Occipital lobe (tissue), 2 donors: Measurements from ENCODE around the gene DNAH11. TPM values are rescaled to one million over a fixed set of nuclear protein-coding genes. Genes with fewer than 3 reads are reported as not detected.
"Not testable (repeated sequence)": the region's sequence is repeated elsewhere in the genome, so short reads cannot be mapped to it uniquely, and the experiment has no call there.

ENCODE experiments used
- DNase-seq: peaks from one replicate; lab custom pipeline; 2025; lab: John Stamatoyannopoulos, UW
- total RNA-seq: library from RNA; depleted of rRNA; stranded (reverse); fragments of >200 nt; gene quantifications from one replicate; pipeline ENCODE4 v1.2.3, GENCODE V29; 2014

DNAH11 gene
- total RNA-seq, 1 donor from 2014 or later, result 1.1 TPM

DNA sequence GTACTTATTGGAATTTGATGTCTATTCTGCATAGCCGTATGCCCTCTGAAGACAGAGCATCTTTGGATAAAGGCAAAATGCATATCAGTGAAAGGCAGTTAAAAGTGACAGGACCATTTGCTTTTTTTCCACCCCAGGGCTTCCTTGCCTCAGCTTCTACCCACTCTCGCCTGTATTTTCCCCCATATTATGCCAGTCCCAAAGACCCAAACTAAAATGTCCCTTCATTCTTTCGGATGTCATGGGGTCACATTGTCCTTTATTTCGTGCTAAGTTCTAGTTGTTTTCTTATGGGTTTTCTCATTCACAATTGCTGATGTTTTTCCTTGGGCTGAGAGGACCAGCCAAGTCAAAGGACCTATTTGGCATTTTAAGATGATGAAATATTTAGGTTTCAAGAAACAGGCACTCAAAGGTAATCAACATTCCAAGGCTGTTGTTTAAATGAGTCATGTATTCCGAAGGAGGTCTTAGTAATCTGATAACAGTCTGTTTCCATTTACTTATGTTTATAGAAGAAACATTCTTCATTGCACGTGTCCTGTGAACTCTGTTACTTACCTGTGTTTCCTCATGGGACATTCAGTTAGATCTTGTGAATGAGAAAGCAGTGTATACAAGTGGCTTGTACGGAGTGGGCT is 74.1 kb downstream of the DNAH11 start:
- no peak for DNase-seq

DNA sequence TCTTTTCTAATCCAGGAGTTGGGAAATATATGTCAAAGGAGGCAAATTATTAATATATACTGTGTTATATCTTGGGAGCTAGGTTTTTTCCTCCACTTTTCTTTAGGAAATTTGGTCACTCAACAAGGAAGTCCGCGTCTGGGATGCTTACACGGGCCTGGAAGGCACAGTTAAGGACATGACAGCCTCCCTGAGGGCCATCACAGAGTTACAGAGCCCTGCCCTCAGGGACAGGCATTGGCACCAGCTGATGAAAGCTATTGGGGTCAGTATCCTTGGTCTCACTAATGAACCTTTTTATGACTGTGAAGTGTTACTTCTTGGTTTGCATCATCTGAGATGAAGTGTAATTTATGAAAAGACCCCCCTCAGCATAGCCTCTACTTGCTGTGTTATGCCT is 74.7 kb downstream of the DNAH11 start:
- DNase-seq, result no peak

DNA sequence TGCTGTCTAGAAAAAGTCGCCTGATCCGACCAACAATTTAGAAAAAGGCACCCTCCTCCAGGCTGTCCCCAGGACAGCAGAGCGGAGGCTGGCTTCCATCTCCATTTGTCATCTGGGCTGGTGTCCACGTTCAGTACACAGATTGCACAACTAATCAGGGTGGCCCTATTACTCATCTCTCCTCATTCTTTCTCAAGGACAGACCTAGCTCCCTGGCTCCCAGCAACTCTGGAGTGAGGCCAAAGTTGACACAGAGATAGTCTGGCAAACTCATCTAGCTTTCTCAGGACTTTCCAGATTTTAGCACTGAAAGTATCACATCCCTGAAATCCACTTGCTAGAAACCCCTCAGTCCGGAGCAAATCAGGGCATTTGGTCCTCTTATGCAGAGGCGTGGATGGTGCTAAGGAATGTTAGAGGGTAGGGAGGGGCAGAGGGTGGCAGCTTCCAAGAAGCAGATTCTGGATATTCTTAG is 75.1 kb downstream of the DNAH11 start:
- DNase-seq, result no peak

DNA sequence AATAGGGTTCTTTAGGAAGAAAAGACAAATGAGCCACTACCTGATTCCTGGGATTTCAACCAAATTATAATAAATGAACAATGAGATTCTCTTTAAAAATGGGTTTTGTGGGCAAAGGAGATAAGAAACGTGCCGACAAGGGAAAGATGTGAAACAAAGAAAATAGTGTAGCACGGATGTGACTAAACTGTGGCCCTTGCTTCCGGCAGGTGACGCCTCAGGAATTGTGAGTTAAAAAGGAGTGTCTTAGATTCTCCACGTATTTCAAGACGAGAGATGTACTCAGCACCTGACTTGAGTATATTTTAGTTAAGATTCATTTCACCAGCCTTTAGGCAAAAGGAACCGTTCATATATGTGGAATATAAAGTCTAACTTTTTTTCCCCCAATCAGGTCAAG is 75.9 kb downstream of the DNAH11 start:
- DNase-seq, result no peak

DNA sequence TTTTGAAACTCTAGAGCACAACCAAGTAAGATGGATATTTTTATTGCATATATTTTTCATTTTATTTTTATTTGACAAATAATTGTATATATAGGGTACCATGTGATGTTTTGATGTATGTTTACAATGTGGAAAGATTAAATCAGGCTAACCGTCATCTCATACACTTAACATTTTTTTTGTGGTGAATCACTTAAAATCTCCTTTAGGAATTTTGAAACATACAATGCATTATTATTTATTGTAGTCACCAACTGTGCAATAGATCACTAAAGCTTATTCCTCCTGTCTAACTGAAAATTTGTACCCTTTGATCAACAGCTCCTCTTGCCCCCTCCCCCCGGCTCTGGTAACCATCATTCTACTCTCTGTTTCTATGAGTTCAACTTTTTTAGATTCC is 77.2 kb downstream of the DNAH11 start:
- no peak for DNase-seq

DNA sequence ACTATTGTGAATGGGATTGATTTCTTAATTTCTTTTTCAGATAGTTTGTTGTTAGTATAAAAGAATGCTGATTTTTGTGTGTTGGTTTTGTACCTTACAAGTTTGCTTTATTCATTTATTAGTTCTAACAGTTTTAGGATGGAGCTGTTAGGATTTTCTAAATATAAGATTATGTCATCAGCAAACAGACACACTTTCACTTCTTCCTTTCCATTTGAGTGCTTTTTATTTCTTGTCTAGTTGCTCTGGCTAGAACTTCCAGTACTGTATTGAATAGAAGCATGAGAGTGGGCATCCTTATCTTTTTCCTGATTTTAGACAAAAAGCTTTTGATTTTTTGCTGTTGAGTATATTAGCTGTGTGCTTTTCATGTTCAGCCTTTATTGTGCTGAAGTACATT is 81.5 kb downstream of the DNAH11 start:
- no peak for DNase-seq

DNA sequence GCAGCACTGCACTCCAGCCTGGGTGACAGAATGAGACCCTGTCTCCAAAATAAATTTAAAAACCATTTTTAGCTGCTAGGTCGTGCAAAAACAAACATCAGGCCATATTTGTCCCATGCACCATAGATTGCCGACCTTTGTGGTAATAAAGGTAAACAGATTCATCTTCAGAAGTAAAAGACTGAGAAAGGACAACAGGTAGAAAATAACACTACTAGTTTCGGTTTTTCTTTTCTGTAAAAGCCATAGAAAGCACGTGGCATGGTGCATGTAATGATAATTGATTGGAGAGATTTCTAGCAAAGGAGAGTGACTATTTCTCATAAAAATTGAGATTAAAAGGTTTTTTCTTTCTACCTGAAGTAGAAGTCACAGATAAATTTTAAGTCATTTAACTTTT is 93.9 kb downstream of the DNAH11 start:
- no peak for DNase-seq

DNA sequence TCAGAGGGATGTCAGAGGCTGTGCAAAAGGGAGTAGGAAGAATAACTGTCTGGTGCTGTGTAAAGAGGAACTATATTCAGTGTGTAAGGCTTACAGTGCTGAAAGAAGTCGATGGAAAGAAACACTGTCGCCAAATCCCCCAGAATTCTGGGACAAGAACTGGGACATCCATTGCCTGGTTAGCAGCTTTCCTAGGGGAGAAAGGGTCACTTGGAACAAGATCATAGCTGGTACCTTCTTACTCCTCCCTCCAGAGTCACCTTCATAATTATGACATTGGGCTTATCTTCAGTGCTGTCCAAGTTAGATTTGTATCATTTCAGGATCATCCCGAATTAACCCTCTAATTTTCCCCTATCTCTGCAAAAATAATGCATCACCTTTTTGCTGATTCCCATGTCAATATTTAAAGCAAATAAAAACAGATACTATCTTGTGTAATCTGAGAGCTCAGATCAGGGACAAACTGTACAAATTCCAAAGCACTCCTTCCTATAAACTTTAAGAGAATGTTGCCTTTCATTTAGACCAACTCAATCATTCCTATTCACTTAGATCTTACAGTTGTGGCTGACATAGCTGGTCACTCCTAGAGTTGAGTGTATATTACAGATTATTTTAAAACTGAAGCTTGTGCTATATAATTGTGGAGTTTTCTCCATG is 96.5 kb downstream of the DNAH11 start:
- no peak for DNase-seq

DNA sequence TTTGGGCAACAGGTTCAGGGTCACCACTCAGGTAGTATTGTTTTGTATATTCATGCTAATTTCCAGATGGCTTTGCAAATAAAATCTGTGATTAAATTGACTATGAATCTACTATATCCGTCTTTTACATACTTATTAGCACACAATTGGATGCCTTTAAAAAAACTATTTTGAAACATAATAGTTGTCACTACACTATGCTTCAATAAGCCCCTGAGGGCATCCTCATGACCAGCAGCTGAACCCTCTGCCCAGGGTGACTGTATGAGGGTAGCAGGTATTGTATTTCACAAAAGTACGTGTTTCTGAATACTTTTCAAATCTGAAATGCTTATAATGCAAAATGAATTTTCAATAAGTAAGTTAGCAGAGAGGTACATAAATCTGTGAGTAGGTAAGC is 97.3 kb downstream of the DNAH11 start:
- DNase-seq, result no peak

DNA sequence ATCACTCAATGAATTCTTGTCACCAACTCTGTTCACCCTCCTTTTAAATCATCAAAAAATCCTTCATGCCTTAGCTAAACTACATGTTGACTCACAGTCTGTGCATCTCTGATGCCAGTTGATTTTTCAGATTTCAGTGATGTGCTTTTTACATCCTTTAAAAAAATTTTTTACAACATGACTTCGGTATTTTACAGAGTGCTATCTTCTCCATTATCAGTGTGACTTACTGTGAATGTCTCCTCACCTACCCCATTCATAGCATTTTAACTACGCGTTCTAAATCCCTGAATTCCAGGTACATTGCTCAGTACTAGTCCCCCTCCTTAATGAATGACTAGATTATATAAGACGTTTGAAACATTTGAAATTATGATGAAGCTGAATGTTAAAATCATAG is 98.7 kb downstream of the DNAH11 start:
- DNase-seq, result no peak

DNA sequence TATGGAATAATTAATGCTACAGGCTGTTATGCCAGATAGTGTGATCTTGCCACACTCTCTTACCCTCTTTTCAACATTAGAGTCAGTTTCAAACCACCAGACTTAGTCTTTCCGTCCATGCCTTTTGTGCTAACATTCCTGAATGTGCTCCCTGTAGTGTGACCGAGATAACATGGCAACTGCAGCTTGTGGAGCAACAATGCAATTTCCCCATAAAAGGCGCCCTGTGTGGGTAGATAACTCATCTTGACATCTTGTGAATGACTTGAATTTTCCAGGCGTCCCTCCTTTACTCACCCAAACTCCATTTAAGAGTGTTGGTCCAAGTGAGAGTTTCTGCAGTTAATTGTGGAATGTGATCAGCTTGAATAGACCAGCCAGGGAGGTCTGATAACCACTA is 99.6 kb downstream of the DNAH11 start:
- no peak for DNase-seq

DNA sequence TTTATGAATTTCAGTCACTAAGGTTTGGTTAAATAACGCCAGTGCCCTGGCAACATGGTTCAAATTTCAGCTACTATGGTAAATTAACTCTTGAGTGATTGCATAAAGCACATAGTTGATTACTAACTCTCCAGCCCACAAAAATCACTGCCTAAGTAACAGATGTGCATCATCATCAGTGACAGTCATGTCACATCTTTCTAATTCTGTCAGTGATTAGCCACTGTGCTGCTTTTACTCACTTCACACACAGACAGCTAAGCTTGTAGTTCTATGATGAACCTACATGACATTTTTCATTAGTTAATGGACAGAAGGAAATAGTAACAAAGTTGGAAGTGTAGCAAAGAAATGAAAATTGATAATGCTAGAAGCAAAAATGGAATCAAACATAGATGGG is 108.9 kb downstream of the DNAH11 start:
- no peak for DNase-seq

DNA sequence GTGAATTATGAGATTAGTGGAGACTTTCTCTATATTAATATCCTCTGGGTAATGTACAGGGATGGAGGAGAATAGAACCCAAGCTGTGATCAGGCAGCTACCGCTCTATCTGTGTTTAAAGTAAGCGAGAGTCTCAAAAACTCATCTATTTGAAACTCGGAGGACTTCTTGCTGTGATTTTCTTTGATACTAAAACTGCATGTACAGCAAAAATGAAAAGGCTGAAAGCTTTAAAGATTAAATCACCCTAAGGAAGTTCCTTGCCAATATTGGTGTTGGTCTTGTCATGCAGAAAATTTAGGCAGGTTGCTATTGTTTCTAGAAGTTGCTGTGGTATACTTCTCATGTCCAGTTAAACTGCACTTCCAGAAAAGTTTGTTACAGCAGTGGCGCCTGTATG is 110.8 kb downstream of the DNAH11 start:
- DNase-seq, result no peak

DNA sequence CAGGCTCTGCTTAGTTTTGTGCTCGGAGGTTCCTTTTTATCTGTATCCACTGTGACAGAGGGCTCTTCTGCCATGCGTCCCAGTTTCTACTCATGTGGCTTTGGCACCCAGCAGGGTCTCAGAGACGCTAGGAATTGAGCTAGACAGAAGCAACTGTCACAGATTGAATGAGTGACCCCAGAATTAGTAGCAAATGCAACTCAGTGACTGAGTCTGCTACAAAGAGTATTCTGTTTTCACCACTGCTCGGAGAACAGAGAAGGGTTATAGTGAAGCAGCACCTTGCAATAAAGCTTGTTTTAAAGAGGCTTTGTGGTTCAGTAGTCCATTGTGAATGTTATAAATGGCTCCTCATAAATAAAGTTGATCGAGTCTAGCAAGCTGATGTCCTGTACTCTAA is 113.2 kb downstream of the DNAH11 start:
- no peak for DNase-seq

DNA sequence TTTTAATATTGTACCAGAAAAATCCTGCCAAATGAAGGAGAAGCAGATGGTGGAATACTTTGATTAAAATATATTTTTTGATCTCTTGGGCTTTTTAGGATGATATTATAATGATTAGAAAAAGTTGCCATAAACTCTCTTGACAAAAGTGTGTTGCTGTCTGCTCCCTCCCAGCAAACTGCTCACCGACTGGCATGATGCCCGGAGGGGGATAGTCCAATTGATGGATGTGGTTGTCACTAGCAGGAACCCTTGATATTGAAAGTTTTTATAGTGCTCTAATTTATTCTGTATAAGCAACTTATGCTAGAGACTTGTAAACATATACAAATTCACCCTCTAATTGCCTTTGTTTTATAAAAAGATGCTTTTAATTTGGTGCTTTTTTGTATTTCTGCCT is 114.0 kb downstream of the DNAH11 start:
- DNase-seq, result no peak

DNA sequence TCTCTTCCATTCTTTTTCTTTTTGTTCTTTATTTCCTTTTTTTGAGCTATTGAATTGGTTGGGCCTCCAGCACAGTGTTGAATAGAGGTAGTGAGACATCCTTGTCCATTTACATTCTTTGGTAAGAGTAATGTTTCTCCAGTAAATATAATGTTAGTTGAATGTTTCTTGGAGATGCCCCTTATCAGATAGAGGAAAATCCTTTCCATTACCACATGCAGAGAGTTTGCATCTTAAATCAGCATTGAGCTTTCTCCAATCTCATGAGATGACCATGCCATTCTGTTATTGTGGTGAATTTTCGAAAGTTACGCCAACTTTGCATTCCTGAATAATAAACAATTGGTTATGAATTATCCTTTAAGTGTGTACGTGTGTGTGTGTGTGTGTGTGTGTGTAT is 127.7 kb downstream of the DNAH11 start:
- no peak for DNase-seq

DNA sequence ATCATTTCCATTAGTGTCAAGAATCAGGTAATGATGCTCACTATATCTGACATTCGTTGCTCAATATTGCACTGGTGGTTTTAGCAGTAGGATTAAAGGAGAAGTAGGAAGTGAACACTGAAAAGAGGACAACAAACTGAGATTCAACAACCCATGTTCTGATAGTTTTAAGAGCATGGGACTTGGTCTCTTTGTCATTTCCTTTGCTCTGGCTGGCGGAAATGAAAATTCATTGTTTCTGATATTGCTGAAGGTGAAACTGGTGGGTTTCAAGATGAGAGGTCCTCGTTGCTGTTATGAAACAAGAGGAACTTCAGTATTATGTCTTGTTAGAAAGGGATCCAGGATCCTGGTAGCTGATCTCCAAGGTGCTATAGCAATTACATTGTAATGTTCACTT is 129.0 kb downstream of the DNAH11 start:
- no peak for DNase-seq

DNA sequence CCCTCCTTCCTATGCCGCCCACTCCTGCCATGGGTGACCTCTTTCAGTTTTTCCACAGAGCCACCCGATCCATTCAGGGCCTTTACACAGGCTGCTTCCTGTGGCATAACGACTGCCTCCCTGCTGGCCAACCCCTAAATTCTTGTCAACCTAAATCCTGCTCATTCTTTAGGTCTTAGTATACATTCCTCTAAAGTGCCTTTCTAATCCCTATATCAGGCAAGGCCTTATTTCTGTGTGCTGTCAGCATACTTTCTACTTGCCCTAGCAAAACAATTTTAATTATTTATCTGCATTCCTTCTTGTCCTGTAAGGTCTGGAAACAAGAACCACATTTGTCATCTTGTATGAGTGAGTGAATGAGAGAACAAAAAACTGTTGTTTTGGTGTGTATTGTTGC is 132.4 kb downstream of the DNAH11 start:
- DNase-seq, result no peak

DNA sequence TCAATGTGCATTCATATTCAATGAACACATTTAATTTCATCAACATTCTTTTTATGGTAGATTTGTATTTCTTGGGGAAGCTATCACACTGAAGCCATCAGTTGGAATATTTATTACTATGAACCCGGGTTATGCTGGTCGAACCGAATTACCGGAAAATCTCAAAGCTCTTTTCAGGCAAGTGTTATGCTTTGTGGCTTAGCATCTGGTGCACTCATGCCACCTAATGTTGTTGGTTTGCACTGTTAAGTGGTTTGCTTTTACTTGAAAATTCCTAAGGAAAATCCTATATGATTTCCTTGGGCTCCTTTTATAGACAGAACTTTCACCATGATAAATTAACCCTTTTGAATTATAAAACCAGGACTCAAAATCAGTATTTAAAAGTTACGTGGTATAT is 147.9 kb downstream of the DNAH11 start:
- no peak for DNase-seq

DNA sequence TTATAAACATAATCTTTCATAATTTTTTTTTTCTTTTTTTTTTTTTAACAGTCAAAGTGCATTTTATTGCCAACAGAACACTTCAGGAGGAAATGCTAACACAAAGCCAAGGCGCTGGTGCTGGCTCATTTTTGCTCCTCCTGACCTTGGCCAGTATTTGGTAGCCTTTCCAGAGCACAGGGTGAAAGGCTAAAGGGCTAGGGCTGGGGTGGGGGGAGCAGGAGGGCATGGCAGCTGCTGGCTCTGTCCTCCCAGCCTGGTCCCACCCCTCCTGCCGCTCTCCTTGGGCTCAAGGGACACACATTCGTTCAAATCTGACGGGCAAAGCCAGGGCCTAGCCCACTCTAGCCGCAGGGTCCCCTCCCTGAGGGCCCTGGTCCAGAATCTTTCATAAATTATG is 148.3 kb downstream of the DNAH11 start:
- not testable (repeated sequence) for DNase-seq

DNA sequence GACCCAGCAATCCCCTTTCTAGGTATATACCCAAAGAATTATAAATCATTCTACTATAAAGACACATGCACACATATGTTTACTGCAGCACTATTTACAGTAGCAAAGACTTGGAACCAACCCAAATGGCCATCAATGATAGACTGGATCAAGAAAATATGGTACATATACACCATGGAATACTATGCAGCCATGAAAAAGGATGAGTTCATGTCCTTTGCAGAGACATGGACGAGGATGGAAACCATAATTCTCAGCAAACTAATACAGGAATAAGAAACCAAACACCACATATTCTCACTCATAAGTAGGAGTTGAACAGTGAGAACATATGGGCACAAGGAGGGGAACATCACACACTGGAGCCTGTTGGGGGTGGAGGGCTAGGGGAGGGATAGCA is 157.7 kb downstream of the DNAH11 start:
- not testable (repeated sequence) for DNase-seq

DNA sequence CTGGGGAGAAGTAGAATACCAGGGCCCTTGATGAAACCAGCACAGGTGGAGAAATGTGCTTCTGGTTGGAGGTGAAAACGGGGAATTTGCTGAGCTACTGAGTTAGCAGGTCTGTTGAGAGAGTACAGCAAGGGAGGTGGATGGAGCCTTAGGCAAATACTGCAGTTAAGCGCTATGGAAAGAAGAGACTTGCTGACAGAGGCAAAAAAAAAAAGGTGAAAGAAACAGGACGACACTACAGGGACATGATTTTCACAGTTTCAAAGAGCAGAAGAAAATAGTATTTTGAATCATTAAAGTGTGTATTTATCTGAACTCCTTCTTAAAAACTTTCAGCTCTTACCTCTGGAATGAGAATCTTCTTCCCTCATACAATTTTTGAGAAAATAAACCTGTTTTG is 159.5 kb downstream of the DNAH11 start:
- DNase-seq, result no peak

DNA sequence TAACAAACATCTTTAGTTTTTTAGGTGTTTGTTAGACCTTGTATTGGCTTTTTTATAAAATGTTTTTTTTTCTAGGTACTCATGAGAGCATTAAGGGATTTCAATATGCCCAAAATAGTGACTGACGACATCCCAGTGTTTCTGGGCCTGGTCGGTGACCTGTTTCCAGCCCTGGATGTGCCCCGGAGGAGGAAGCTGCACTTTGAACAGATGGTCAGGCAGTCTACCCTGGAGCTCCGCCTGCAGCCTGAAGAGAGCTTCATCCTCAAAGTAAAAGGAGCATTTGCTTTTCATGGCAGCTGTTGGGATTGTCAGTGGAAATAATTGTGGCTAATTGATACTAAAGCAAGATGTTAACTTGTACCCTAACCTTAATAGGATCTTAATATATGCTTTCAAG is 161.5 kb downstream of the DNAH11 start:
- DNase-seq, result no peak

DNA sequence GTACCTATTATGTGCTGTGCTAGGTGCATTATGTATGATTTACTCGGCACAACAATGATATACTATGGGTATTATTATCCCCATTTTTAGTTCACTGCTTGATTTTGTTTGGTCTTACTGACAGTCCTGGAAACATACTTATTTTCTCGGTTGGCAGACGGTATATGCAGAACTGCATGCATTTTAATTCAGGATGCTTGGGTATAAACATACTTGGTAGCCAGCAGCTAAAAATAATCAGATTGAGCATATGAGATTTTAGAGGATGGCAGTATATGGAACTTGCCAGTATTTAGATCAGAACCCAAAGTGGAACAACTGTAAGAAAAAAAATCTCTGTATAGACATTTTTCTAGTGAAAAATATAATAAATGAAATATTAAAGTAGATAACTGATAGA is 163.3 kb downstream of the DNAH11 start:
- no peak for DNase-seq
